ENCODE data around the gene PTPRG.

Gene PTPRG

GRCh38 chr3:62041681-62042080 lies 480.3 kb downstream of the PTPRG start:
- Mint-ChIP-seq H3K9me3 (peaks cover 2% of the 10 kb centered on the region), H3K27me3 (no peaks in the 10 kb centered on the region), H3K36me3 (no peaks in the 10 kb centered on the region), H3K27ac (no peak overlapping the region), H3K4me1 (no peaks in the 10 kb centered on the region), H3K4me3 (no peak overlapping the region)
- CTCF ChIA-PET = no interaction called here
- DNase-seq = no peak

GRCh38 chr3:62044874-62045411 lies 483.6 kb downstream of the PTPRG start:
- H3K36me3 Mint-ChIP-seq = no peaks in the 10 kb centered on the region
- CTCF ChIA-PET = no interaction called here
- H3K27me3 Mint-ChIP-seq = no peaks in the 10 kb centered on the region
- H3K9me3 Mint-ChIP-seq = peaks cover 2% of the 10 kb centered on the region
- no peak for DNase-seq
- H3K27ac Mint-ChIP-seq = no peak overlapping the region
- no peaks in the 10 kb centered on the region for H3K4me1 Mint-ChIP-seq
- no peak overlapping the region for H3K4me3 Mint-ChIP-seq

- no peak overlapping the region for H3K27ac Mint-ChIP-seq
- peaks cover 2% of the 10 kb centered on the region for H3K9me3 Mint-ChIP-seq
- DNase-seq = no peak
- CTCF ChIA-PET = no interaction called here
- H3K36me3 Mint-ChIP-seq = no peaks in the 10 kb centered on the region
- H3K27me3 Mint-ChIP-seq = no peaks in the 10 kb centered on the region
- H3K4me3 Mint-ChIP-seq = no peak overlapping the region
- no peaks in the 10 kb centered on the region for H3K4me1 Mint-ChIP-seq
Measured at GRCh38 chr3:62046326-62046725, 485.0 kb downstream of the PTPRG start.

GRCh38 chr3:62048577-62048976 lies 487.2 kb downstream of the PTPRG start:
- H3K4me3 Mint-ChIP-seq = no peak overlapping the region
- H3K27me3 Mint-ChIP-seq = no peaks in the 10 kb centered on the region
- CTCF ChIA-PET = no interaction called here
- H3K36me3 Mint-ChIP-seq = no peaks in the 10 kb centered on the region
- H3K4me1 Mint-ChIP-seq = no peaks in the 10 kb centered on the region
- DNase-seq = no peak
- H3K27ac Mint-ChIP-seq = no peak overlapping the region
- H3K9me3 Mint-ChIP-seq = no peaks in the 10 kb centered on the region

GRCh38 chr3:62049033-62049432 lies 487.7 kb downstream of the PTPRG start:
- Mint-ChIP-seq H3K4me3 (no peak overlapping the region), H3K9me3 (no peaks in the 10 kb centered on the region), H3K27me3 (no peaks in the 10 kb centered on the region), H3K27ac (no peak overlapping the region), H3K4me1 (no peaks in the 10 kb centered on the region), H3K36me3 (no peaks in the 10 kb centered on the region)
- CTCF ChIA-PET = no interaction called here
- DNase-seq = no peak

- CTCF ChIA-PET = interaction anchor here (0.7 kb wide), 1 partner anchor 505 kb away, joined by 3 read pairs; no protein-coding TSS in a partner anchor
- Mint-ChIP-seq H3K27me3 (no peaks in the 10 kb centered on the region), H3K4me1 (no peaks in the 10 kb centered on the region), H3K9me3 (no peaks in the 10 kb centered on the region), H3K27ac (no peak overlapping the region), H3K36me3 (no peaks in the 10 kb centered on the region), H3K4me3 (no peak overlapping the region)
- no peak for DNase-seq
Measured at GRCh38 chr3:62051506-62051905, 490.1 kb downstream of the PTPRG start.

- no peaks in the 10 kb centered on the region for H3K36me3 Mint-ChIP-seq
- H3K9me3 Mint-ChIP-seq = no peaks in the 10 kb centered on the region
- H3K27me3 Mint-ChIP-seq = no peaks in the 10 kb centered on the region
- H3K27ac Mint-ChIP-seq = no peak overlapping the region
- CTCF ChIA-PET = no interaction called here
- no peak for DNase-seq
- H3K4me1 Mint-ChIP-seq = no peaks in the 10 kb centered on the region
- no peak overlapping the region for H3K4me3 Mint-ChIP-seq
Measured at GRCh38 chr3:62052331-62052730, 491.0 kb downstream of the PTPRG start.

GRCh38 chr3:62056658-62057057 lies 495.3 kb downstream of the PTPRG start:
- Mint-ChIP-seq H3K4me1 (no peaks in the 10 kb centered on the region), H3K4me3 (no peak overlapping the region), H3K9me3 (no peaks in the 10 kb centered on the region), H3K27ac (no peak overlapping the region), H3K27me3 (no peaks in the 10 kb centered on the region), H3K36me3 (no peaks in the 10 kb centered on the region)
- CTCF ChIA-PET = no interaction called here
- no peak for DNase-seq

GRCh38 chr3:62057339-62058047 lies 496.1 kb downstream of the PTPRG start:
- DNase-seq = no peak
- CTCF ChIA-PET = interaction anchor here (0.6 kb wide), 1 partner anchor 423 kb away, joined by 3 read pairs; no protein-coding TSS in a partner anchor
- no peaks in the 10 kb centered on the region for H3K4me1 Mint-ChIP-seq

GRCh38 chr3:62065985-62066693 lies 504.8 kb downstream of the PTPRG start:
- Mint-ChIP-seq H3K4me1 (no peaks in the 10 kb centered on the region), H3K27me3 (no peaks in the 10 kb centered on the region), H3K9me3 (no peaks in the 10 kb centered on the region), H3K36me3 (no peaks in the 10 kb centered on the region), H3K4me3 (no peak overlapping the region), H3K27ac (no peak overlapping the region)
- CTCF ChIA-PET = no interaction called here
- no peak for DNase-seq

More at GRCh38 chr3:62057339-62058047, 496.1 kb downstream of the PTPRG start:
- H3K36me3 Mint-ChIP-seq = no peaks in the 10 kb centered on the region
- no peak overlapping the region for H3K27ac Mint-ChIP-seq
- no peak overlapping the region for H3K4me3 Mint-ChIP-seq
- H3K27me3 Mint-ChIP-seq = no peaks in the 10 kb centered on the region
- H3K9me3 Mint-ChIP-seq = no peaks in the 10 kb centered on the region

- Mint-ChIP-seq H3K27ac (no peak overlapping the region), H3K4me3 (no peak overlapping the region), H3K4me1 (no peaks in the 10 kb centered on the region), H3K27me3 (no peaks in the 10 kb centered on the region), H3K9me3 (no peaks in the 10 kb centered on the region), H3K36me3 (no peaks in the 10 kb centered on the region)
- DNase-seq = no peak
- CTCF ChIA-PET = no interaction called here
Measured at GRCh38 chr3:62068337-62068736, 507.0 kb downstream of the PTPRG start.

- no peaks in the 10 kb centered on the region for H3K4me1 Mint-ChIP-seq
- no peaks in the 10 kb centered on the region for H3K27me3 Mint-ChIP-seq
- no peak overlapping the region for H3K27ac Mint-ChIP-seq
- no peak overlapping the region for H3K4me3 Mint-ChIP-seq
- no peaks in the 10 kb centered on the region for H3K9me3 Mint-ChIP-seq
- CTCF ChIA-PET = no interaction called here
- DNase-seq = no peak
- H3K36me3 Mint-ChIP-seq = no peaks in the 10 kb centered on the region
Measured at GRCh38 chr3:62070891-62071290, 509.5 kb downstream of the PTPRG start.

- CTCF ChIA-PET = no interaction called here
- Mint-ChIP-seq H3K4me3 (no peak overlapping the region), H3K4me1 (no peaks in the 10 kb centered on the region), H3K36me3 (no peaks in the 10 kb centered on the region), H3K27me3 (no peaks in the 10 kb centered on the region), H3K9me3 (no peaks in the 10 kb centered on the region), H3K27ac (no peak overlapping the region)
- no peak for DNase-seq
Measured at GRCh38 chr3:62073038-62073437, 511.7 kb downstream of the PTPRG start.

- no peak for DNase-seq
- no peaks in the 10 kb centered on the region for H3K27me3 Mint-ChIP-seq
- H3K4me3 Mint-ChIP-seq = no peak overlapping the region
- CTCF ChIA-PET = no interaction called here
- no peak overlapping the region for H3K27ac Mint-ChIP-seq
- no peaks in the 10 kb centered on the region for H3K9me3 Mint-ChIP-seq
- H3K36me3 Mint-ChIP-seq = no peaks in the 10 kb centered on the region
- no peaks in the 10 kb centered on the region for H3K4me1 Mint-ChIP-seq
Measured at GRCh38 chr3:62084558-62084957, 523.2 kb downstream of the PTPRG start.

- no peak overlapping the region for H3K4me3 Mint-ChIP-seq
Measured at GRCh38 chr3:62088472-62089104, 527.2 kb downstream of the PTPRG start.

More at GRCh38 chr3:62088472-62089104, 527.2 kb downstream of the PTPRG start:
- H3K27me3 Mint-ChIP-seq = no peaks in the 10 kb centered on the region
- no peaks in the 10 kb centered on the region for H3K9me3 Mint-ChIP-seq
- H3K27ac Mint-ChIP-seq = no peak overlapping the region
- H3K36me3 Mint-ChIP-seq = no peaks in the 10 kb centered on the region
- H3K4me1 Mint-ChIP-seq = no peaks in the 10 kb centered on the region
- no peak for DNase-seq
- CTCF ChIA-PET = no interaction called here
